HepG2 (cell line): ENCODE data around the gene PRPS1L1. TPM values are rescaled to one million over a fixed set of nuclear protein-coding genes. Genes with fewer than 3 reads are reported as not detected.

ENCODE experiments used
- ATAC-seq: fragments of 200-7000 bp; cut with Tn5 transposase; 3 replicates; pipeline ENCODE4 v1.9.1; 2020; ENCODE audit warnings: mild to moderate bottlenecking, moderate library complexity
- BruUV-seq: library from RNA; stranded (reverse); fragments of 400-500 nt; replicated peaks from 2 replicates; lab custom pipeline; 2021; lab: Mats Ljungman, UMichigan
- CTCF ChIA-PET: fragments of 300-600 bp; formaldehyde crosslinking; extraction: SDS; loops from one replicate; lab custom pipeline; 2021; ENCODE audit warnings: low total read pairs, inconsistent platforms, low intra/inter-chr PET ratio; lab: Yijun Ruan, JAX
- POLR2A ChIA-PET: fragments of 350-600 bp; sonication (Branson Sonifier 250); formaldehyde crosslinking; loops from one replicate; lab custom pipeline; 2020; ENCODE audit warnings: antibody characterized with exemption, inconsistent platforms; lab: Yijun Ruan, JAX
- DNase-seq: peaks from one replicate; pipeline ENCODE4 v3.0.0-alpha.2; 2015; ENCODE audit warnings: low spot score
- FAIRE-seq: peaks from 3 replicates; lab custom pipeline; 2011; peaks lifted over from hg19 to GRCh38; lab: Jason Lieb, UNC
- H2AFZ ChIP-seq: one replicate; pipeline ENCODE4 v1.6.1; 2011; ENCODE audit warnings: low read length, inconsistent platforms
- H3K27ac ChIP-seq: fragments of 300-600 bp; 3 replicates; pipeline ENCODE4 v1.8.0; 2011; ENCODE audit warnings: mixed run types, mild to moderate bottlenecking, mixed read lengths, low read length, inconsistent platforms; ENCODE audit not compliant: insufficient read depth; ENCODE audit errors: extremely low read length
- H3K27me3 ChIP-seq, 2 experiments: fragments of 200-600 bp in 1 of 2; 2 replicates in 1 of 2; 3 replicates in 1 of 2; pipeline versions ENCODE4 v1.6.0 to v1.8.0; 2011; ENCODE audit warnings: low read length in 2 of 2, mild to moderate bottlenecking in 2 of 2, moderate library complexity in 2 of 2, inconsistent platforms in 1 of 2; ENCODE audit not compliant: insufficient read depth in 2 of 2, control insufficient read depth in 1 of 2
- H3K36me3 ChIP-seq, 2 experiments: fragments of 200-600 bp in 1 of 2; replicated peaks in 1 of 2; 2 replicates in 1 of 2; 3 replicates in 1 of 2; pipeline versions ENCODE4 v1.5.1 to v1.8.0; 2011; ENCODE audit warnings: low read length in 2 of 2, inconsistent platforms in 1 of 2; ENCODE audit not compliant: insufficient read depth in 2 of 2, control insufficient read depth in 1 of 2
- H3K4me1 ChIP-seq: 2 replicates; pipeline ENCODE4 v1.5.1; 2012; ENCODE audit warnings: low read length, inconsistent platforms; ENCODE audit not compliant: insufficient read depth
- H3K4me2 ChIP-seq: 2 replicates; pipeline ENCODE4 v1.6.0; 2011; ENCODE audit warnings: low read depth, low read length, inconsistent platforms
- H3K4me3 ChIP-seq, 3 experiments: fragments of 200-600 bp in 1 of 3; sonication (generic), shearing (Covaris generic) in 1 of 3; replicated peaks in 1 of 3; 2 replicates each; pipeline ENCODE4 v1.5.1; 2011 to 2016; ENCODE audit warnings: low read length in 3 of 3, inconsistent platforms in 2 of 3, low read depth in 2 of 3, mild to moderate bottlenecking in 2 of 3, control low read depth in 1 of 3, mixed read lengths in 1 of 3; ENCODE audit not compliant: insufficient read depth in 1 of 3
- H3K79me2 ChIP-seq: one replicate; pipeline ENCODE4 v1.6.1; 2011; ENCODE audit warnings: low read length, inconsistent platforms; ENCODE audit not compliant: insufficient read depth
- H3K9ac ChIP-seq: 2 replicates; pipeline ENCODE4 v1.6.0; 2011; ENCODE audit warnings: mild to moderate bottlenecking, low read depth, low read length, inconsistent platforms; ENCODE audit not compliant: insufficient read depth
- H3K9me3 ChIP-seq: 2 replicates; pipeline ENCODE4 v1.5.1; 2012; ENCODE audit warnings: mild to moderate bottlenecking, low read length
- H4K20me1 ChIP-seq: 2 replicates; pipeline ENCODE4 v1.6.0; 2011; ENCODE audit warnings: inconsistent platforms, mild to moderate bottlenecking, low read length, moderate library complexity; ENCODE audit not compliant: insufficient read depth
- EED ChIP-seq: sonication (generic); formaldehyde crosslinking; IDR thresholded peaks from 2 replicates; pipeline ENCODE4 v1.5.0; 2020; ENCODE audit warnings: mild to moderate bottlenecking, missing genetic modification reagents
- HOXA3 ChIP-seq: sonication (generic); formaldehyde crosslinking; IDR thresholded peaks from 2 replicates; pipeline ENCODE4 v1.5.0; 2020; ENCODE audit warnings: missing genetic modification reagents
- MIER2 ChIP-seq: IDR thresholded peaks from 2 replicates; pipeline ENCODE4 v1.6.1; 2016; ENCODE audit warnings: missing biosample characterization, missing genetic modification reagents
- MLLT10 ChIP-seq: sonication (generic); formaldehyde crosslinking; IDR thresholded peaks from 2 replicates; pipeline ENCODE4 v1.4.0; 2020; ENCODE audit warnings: missing genetic modification reagents
- NCOA1 ChIP-seq: sonication (generic); formaldehyde crosslinking; IDR thresholded peaks from 2 replicates; pipeline ENCODE4 v1.9.0; 2021; ENCODE audit warnings: missing genetic modification reagents
- STAG1 ChIP-seq: sonication (generic); formaldehyde crosslinking; IDR thresholded peaks from 2 replicates; pipeline ENCODE4 v1.4.0; 2020; ENCODE audit warnings: missing genetic modification reagents
- ZFP90 ChIP-seq: sonication (generic); formaldehyde crosslinking; IDR thresholded peaks from 2 replicates; pipeline ENCODE4 v1.8.0; 2022; ENCODE audit warnings: missing genetic modification reagents, mild to moderate bottlenecking, inconsistent platforms, borderline replicate concordance
- ZNF441 ChIP-seq: sonication (generic); formaldehyde crosslinking; IDR thresholded peaks from 2 replicates; pipeline ENCODE4 v1.7.0; 2021; ENCODE audit warnings: missing genetic modification reagents, borderline replicate concordance
- ZNF451 ChIP-seq: sonication (generic); formaldehyde crosslinking; IDR thresholded peaks from 2 replicates; pipeline ENCODE4 v1.5.0; 2020; ENCODE audit warnings: mild to moderate bottlenecking, missing genetic modification reagents
- ZNF570 ChIP-seq: sonication (generic); formaldehyde crosslinking; IDR thresholded peaks from 2 replicates; pipeline ENCODE4 v1.4.0; 2020; ENCODE audit warnings: mild to moderate bottlenecking, missing genetic modification reagents, borderline replicate concordance
- WGBS: methylation state at CpG from one replicate; pipeline ENCODE4 v1.1.6; 2017; ENCODE audit warnings: low lambda C conversion rate; 5-methylcytosine and 5-hydroxymethylcytosine counted together
- in situ Hi-C: cut with HindIII; loops from 2 replicates; pipeline ENCODE4 v1.10.0; 2017; ENCODE audit warnings: low pct_unique_long_range_greater_than_20kb; ENCODE audit not compliant: extremely low pct_ligation_motif_present
- intact Hi-C: fragments of 100-400 bp; cut with micrococcal nuclease; formaldehyde crosslinking; loops from one replicate; pipeline ENCODE4 v1.10.0; 2022; ENCODE audit not compliant: unreplicated experiment
- polyA plus RNA-seq, 8 experiments: library from polyadenylated mRNA; depleted of rRNA in 3 of 8; stranded (reverse) in 7 of 8; unstranded in 1 of 8; fragments of >200 nt; fragmentation: Illumina TruSeq in 4 of 8; extraction: Trizol in 4 of 8; gene quantifications; 2 replicates each; pipeline versions ENCODE4 v1.2.1 to v1.2.3, GENCODE V29; 2011 to 2016; ENCODE audit warnings: low read depth in 4 of 8, missing spikeins in 1 of 8, mixed read lengths in 1 of 8; ENCODE audit not compliant: insufficient read depth in 1 of 8
- total RNA-seq, 5 experiments: library from RNA; depleted of rRNA; stranded (reverse); fragments of >200 nt; fragmentation: Illumina TruSeq; extraction: Trizol; gene quantifications; 2 replicates each; pipeline ENCODE4 v1.2.3, GENCODE V29; 2016; ENCODE audit warnings: low read depth in 1 of 5
- TF ChIP-seq, protein P1 (sequence below): sonication (generic); formaldehyde crosslinking; IDR thresholded peaks from 2 replicates; pipeline ENCODE4 v1.4.0; 2020; ENCODE audit warnings: missing genetic modification reagents, mild to moderate bottlenecking, borderline replicate concordance
- TF ChIP-seq, protein P2 (sequence below): sonication (generic); formaldehyde crosslinking; IDR thresholded peaks from 2 replicates; pipeline ENCODE4 v1.5.0; 2020; ENCODE audit warnings: missing genetic modification reagents
- TF ChIP-seq, protein P3 (sequence below): sonication (generic); formaldehyde crosslinking; IDR thresholded peaks from 2 replicates; pipeline ENCODE4 v1.5.1; 2020; ENCODE audit warnings: mild to moderate bottlenecking, missing genetic modification reagents, moderate library complexity

The PRPS1L1 gene
- total and polyA plus RNA-seq, 2 of the 13 experiments (the other 11 are each of a cell fraction or from before 2014, with no cell fraction given): not detected

DNA sequence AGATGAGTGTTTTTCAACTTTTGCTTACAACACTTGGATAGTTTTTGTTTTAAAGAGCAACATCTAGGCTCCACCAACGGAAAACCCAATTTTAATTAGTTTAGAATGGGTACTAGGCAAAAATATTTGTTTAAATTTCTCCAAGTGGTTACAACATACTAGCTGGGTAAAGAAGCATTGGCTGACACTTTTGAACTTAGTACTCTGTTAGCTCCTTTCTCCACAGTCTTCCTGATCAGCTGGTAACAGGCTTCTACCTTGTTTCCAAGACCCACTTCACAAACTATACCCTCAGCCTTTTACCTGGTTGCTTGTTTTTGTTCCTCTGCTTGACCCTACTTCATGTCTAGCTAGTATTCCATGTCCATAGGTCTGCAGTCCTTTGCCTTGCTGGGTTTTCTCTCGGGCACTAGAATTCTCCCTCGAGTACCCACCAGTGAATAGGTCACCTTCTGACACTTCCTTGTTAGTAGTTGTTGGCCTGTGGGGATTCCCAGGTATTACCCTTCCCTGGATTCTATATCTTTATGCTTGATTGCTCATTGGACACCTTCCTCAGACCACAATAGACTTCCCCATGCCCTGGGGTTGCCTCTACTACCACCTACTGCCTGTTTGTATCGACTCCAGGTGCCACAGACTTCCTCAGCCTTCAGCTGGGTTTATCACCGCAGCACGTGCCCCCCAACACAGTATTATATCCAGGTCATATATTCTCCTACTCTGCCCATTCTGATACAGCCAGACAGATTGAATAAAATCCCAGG is 42.0 kb downstream of the PRPS1L1 start:
- H3K27me3 ChIP-seq: no peaks in the 10 kb centered on the region; a peak in 1 of 5 replicates
- no peak overlapping the region for H3K4me3 ChIP-seq
- TF ChIP-seq STAG1 (0 out of 2 replicates have a peak, but pooled peaks have one; percentile 15), MIER2 (CRISPR knock-in tag) (no peak), MLLT10 (CRISPR knock-in tag) (no peak), ZNF570 (no peak), EED (CRISPR knock-in tag) (no peak), NCOA1 (no peak)
- TF ChIP-seq, protein P1, sequence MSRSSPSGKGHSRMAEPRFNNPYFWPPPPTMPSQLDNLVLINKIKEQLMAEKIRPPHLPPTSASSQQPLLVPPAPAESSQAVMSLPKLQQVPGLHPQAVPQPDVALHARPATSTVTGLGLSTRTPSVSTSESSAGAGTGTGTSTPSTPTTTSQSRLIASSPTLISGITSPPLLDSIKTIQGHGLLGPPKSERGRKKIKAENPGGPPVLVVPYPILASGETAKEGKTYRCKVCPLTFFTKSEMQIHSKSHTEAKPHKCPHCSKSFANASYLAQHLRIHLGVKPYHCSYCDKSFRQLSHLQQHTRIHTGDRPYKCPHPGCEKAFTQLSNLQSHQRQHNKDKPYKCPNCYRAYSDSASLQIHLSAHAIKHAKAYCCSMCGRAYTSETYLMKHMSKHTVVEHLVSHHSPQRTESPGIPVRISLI: no peak
- intact Hi-C loops (no loop called here), in situ Hi-C loops (no loop called here)
- no TSS peak for BruUV-seq
- FAIRE-seq: no peak
- no peak overlapping the region for H2AFZ ChIP-seq
- H3K4me1 ChIP-seq: peaks cover 6% of the 10 kb centered on the region; the same call in 1 of the 2 replicates
- H3K4me2 ChIP-seq: no peak overlapping the region
- peak; percentile 70 for ATAC-seq
- POLR2A ChIA-PET: no interaction called here
- H3K36me3 ChIP-seq: no peaks in the 10 kb centered on the region
- no peak overlapping the region for H3K27ac ChIP-seq
- H3K9me3 ChIP-seq: no peaks in the 10 kb centered on the region
- no peak overlapping the region for H3K9ac ChIP-seq
- DNase-seq: no peak
- CTCF ChIA-PET: no interaction called here
- no peaks in the 10 kb centered on the region for H3K79me2 ChIP-seq
- no peaks in the 10 kb centered on the region for H4K20me1 ChIP-seq
- WGBS: 21% methylated on average over 6 of the region's 6 CpGs

DNA sequence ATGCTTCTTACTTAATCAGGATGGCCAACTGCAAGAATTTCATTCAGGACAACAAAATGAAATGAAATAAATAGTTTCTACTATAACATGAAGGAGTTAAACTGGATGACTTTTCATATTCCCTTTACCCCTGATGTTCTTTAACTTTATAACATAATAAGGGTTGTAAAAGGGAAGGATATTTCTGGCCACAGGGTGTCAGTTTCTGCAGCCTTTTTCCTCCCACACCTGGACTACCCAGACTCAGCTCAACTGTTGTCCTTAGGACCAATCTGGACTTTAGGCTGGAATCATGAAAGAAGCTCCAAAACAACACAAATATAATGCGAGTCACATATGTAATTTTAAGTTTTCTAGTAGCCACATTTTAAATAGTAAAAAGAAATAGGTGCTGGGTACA is 43.4 kb downstream of the PRPS1L1 start:
- no peaks in the 10 kb centered on the region; a peak in 1 of 5 replicates for H3K27me3 ChIP-seq
- no peaks in the 10 kb centered on the region for H3K79me2 ChIP-seq
- FAIRE-seq: no peak
- peaks cover 6% of the 10 kb centered on the region; the same call in 1 of the 2 replicates for H3K4me1 ChIP-seq
- H3K36me3 ChIP-seq: no peaks in the 10 kb centered on the region
- in situ Hi-C loops: no loop called here
- H2AFZ ChIP-seq: no peak overlapping the region
- POLR2A ChIA-PET: no interaction called here
- no peak for DNase-seq
- H3K9ac ChIP-seq: no peak overlapping the region
- H3K4me2 ChIP-seq: no peak overlapping the region
- H3K27ac ChIP-seq: no peak overlapping the region
- no peak for ATAC-seq
- no peaks in the 10 kb centered on the region for H3K9me3 ChIP-seq
- H4K20me1 ChIP-seq: no peaks in the 10 kb centered on the region
- no peak overlapping the region for H3K4me3 ChIP-seq
- BruUV-seq: no TSS peak
- intact Hi-C loops: no loop called here
- 0% methylated on average over 1 of the region's 1 CpG for WGBS
- CTCF ChIA-PET: no interaction called here
- TF ChIP-seq, protein P2, sequence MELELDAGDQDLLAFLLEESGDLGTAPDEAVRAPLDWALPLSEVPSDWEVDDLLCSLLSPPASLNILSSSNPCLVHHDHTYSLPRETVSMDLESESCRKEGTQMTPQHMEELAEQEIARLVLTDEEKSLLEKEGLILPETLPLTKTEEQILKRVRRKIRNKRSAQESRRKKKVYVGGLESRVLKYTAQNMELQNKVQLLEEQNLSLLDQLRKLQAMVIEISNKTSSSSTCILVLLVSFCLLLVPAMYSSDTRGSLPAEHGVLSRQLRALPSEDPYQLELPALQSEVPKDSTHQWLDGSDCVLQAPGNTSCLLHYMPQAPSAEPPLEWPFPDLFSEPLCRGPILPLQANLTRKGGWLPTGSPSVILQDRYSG: no peak
- TF ChIP-seq, protein P3, sequence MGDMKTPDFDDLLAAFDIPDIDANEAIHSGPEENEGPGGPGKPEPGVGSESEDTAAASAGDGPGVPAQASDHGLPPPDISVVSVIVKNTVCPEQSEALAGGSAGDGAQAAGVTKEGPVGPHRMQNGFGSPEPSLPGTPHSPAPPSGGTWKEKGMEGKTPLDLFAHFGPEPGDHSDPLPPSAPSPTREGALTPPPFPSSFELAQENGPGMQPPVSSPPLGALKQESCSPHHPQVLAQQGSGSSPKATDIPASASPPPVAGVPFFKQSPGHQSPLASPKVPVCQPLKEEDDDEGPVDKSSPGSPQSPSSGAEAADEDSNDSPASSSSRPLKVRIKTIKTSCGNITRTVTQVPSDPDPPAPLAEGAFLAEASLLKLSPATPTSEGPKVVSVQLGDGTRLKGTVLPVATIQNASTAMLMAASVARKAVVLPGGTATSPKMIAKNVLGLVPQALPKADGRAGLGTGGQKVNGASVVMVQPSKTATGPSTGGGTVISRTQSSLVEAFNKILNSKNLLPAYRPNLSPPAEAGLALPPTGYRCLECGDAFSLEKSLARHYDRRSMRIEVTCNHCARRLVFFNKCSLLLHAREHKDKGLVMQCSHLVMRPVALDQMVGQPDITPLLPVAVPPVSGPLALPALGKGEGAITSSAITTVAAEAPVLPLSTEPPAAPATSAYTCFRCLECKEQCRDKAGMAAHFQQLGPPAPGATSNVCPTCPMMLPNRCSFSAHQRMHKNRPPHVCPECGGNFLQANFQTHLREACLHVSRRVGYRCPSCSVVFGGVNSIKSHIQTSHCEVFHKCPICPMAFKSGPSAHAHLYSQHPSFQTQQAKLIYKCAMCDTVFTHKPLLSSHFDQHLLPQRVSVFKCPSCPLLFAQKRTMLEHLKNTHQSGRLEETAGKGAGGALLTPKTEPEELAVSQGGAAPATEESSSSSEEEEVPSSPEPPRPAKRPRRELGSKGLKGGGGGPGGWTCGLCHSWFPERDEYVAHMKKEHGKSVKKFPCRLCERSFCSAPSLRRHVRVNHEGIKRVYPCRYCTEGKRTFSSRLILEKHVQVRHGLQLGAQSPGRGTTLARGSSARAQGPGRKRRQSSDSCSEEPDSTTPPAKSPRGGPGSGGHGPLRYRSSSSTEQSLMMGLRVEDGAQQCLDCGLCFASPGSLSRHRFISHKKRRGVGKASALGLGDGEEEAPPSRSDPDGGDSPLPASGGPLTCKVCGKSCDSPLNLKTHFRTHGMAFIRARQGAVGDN (CRISPR knock-in tag): no peak
- TF ChIP-seq HOXA3 (CRISPR knock-in tag) (no peak), ZFP90 (CRISPR knock-in tag) (no peak), ZNF451 (CRISPR knock-in tag) (no peak), ZNF441 (CRISPR knock-in tag) (no peak)
